ENCODE results near the gene LUZP1. TPM values are rescaled to one million over a fixed set of nuclear protein-coding genes. Genes with fewer than 3 reads are reported as not detected.
"Not testable (repeated sequence)": the region's sequence is repeated elsewhere in the genome, so short reads cannot be mapped to it uniquely, and the experiment has no call there.

LUZP1 gene
- 20.1 and 21.9 TPM in 2 replicates for total RNA-seq (2014; rRNA removed)
- 16.1 TPM for polyA plus RNA-seq (2012)

DNA sequence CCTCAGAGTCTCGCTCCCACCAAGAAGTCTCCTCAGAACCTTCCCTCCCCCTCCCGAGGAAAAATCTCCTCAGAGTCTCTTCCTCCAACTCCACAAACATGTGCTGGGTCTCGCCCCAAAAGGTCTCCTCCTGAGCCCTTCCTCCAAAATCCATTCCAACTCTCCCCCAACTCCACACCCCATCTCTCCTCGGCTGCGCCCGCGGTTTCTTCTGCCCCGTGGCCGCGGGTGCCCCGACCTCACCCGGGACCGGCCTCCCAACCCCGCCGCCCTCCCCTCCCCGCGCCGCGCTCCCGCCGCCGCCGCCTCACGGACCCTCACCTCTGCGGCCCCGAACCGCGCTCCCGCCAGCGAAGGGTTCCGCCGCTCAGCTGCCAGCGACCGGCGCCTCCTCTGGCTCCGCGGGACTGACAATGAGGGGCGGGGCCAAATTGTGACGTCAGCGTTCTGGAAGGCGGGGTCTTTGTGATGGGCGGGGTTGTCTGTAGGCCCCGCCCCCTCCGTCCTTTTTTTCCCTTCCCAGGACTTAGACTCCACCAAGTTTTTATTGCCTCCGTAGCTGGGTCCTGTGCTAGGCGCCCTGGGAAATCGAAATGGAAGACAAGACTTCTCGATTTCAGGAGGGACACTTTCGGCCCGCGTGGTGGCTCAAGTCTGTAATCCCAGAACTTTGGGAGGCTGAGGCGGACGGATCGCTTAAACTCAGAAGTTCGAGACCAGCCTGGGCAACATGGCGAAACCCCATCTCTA, at the start of gene LUZP1:
Gene LUZP1 (minus strand): TSS at position 412 of the 750 bp plus-strand sequence.
- peak; percentile 83 for DNase-seq (ENCODE audit: low read depth)

- DNase-seq (ENCODE audit: low read depth), result no peak
These were observed 48.9 kb upstream of the LUZP1 start, which contains the start of gene HTR1D for GRCh38 chr1:23217421-23218115. TSS of gene HTR1D (minus strand) at chr1:23217502. CDS start at chr1:23194219, 23,283 bp downstream.

GRCh38 chr1:23216771-23217420, 48.2 kb upstream of the LUZP1 start:
- no peak for DNase-seq (ENCODE audit: low read depth)

- DNase-seq (ENCODE audit: low read depth), result no peak
These were observed 47.2 kb upstream of the LUZP1 start for GRCh38 chr1:23215751-23216449.

DNA sequence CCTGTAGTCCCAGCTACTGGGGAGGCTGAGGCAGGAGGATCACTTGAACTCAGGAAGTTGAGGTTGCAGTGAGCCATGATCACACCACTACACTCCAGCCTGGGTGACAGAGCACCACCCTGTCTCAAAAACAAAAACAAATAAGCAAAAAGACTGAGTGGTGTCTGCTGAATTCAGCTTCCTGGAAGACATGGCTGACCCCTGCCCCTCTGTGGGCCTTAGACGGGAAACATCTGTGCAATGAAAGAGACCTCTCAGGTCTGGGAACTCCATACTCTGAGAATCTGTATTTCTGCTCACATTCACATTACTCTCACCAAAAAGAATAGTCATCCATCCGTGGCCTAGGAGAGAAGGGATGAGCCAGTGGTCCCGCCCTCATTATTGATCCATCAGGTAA, 46.6 kb upstream of the LUZP1 start:
- DNase-seq (ENCODE audit: low read depth), result no peak

- no peak for DNase-seq (ENCODE audit: low read depth)
These were observed 46.0 kb upstream of the LUZP1 start for GRCh38 chr1:23214640-23215039.

GRCh38 chr1:23211955-23212354, 43.3 kb upstream of the LUZP1 start:
- DNase-seq (ENCODE audit: low read depth), result no peak

GRCh38 chr1:23210963-23211362, 42.3 kb upstream of the LUZP1 start:
- DNase-seq (ENCODE audit: low read depth), result no peak

DNA sequence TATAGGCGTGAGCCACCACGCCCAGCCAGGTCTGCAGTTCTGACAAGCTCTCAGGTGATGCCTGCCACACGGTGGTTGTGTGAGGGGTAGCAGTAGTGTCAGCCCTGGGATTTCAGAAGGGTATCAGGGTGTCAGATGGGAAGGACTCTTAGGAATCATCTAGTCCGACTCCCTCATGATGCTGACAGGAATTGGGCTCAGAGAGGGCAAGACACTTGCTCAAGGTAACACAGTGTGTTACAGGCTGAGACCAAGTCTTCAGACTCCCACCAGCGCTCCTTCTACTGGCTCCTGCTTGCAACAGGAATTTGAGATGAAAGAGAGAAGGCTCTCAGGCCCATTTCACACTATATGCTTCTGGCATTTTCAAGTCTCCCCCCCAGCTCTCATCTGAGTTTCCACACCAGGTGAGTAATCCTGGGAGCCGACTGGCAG, 41.7 kb upstream of the LUZP1 start:
- DNase-seq (ENCODE audit: low read depth), result peak; percentile 21

DNA sequence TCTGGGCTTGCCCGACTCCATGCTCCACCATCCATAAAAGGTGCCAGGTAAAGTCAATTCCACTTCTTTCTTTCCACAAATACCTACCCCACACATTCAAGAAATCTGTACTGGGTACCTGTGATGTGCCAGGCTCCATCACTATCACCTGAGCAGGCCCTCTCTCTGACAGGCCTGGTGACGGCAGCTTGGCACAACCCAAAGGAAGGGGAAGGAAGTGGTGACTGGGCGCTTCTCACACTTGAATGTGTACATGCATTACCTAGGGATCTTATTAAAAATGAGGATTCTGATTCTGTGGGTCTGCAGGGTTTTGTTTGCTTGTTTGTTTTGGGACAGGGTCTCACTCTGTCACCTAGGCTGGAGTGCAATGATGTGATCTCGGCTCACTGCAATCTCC, 41.1 kb upstream of the LUZP1 start:
- DNase-seq (ENCODE audit: low read depth), result no peak

DNA sequence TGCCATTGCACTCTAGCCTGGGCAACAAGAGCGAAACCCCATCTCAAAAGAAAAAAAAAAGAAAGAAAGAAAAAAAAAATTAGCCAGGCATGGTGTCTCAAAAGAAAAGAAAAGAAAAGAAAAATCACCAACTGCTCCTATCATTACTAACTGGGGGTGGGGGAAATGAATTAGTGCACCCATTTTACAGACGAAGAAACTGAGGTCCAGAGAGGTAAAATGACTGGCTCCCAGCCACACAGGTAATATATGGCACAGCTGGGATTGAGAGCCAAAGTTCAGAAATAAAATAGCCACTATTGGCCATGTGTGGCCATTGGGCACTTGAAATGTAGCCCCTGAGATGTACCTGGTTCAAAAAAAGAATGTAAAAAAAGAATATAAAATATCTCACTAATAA, 39.9 kb upstream of the LUZP1 start:
- no peak for DNase-seq (ENCODE audit: low read depth)

GRCh38 chr1:23207733-23208132, 39.1 kb upstream of the LUZP1 start:
- not testable (repeated sequence) for DNase-seq (ENCODE audit: low read depth)

- DNase-seq (ENCODE audit: low read depth), result peak; percentile 67
These were observed 33.6 kb upstream of the LUZP1 start for GRCh38 chr1:23202263-23202749.

- DNase-seq (ENCODE audit: low read depth), result peak; percentile 18
These were observed 32.2 kb upstream of the LUZP1 start for GRCh38 chr1:23200883-23201282.

- peak; percentile 98 for DNase-seq (ENCODE audit: low read depth)
These were observed 29.7 kb upstream of the LUZP1 start for GRCh38 chr1:23198373-23198772.

DNA sequence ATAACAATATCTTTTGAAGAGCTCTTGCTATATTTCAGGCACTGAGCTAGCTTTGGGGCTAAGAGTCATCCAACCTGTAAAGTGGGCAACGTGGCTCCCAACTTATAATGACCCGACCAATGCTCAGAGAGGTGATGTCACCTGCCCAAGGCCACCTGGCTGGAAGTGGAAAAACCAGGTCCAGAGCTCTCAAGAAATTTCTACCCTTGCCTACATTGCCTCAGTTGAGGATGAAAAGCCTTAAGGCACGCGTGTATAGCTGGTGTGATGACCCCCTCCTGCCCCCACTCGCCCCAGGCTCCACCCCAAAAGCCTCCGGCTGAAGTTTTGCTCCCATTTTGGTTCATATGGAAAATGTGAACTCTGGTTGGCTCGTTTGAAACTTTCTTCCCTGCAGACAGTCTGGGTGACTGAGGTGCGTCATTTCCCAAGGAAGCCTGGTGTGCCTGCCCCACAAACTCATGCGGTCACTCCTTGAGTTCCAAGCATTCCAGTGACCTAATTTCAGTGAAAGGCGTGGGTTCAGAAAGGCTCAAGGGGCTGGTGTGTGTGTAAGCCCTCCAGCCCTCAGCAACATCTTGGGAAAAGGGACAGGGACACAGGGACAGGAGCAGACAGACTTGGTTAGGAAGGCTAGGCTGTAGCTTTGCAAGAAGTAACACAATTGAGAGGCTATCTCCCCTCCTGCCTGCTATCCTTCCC, 28.1 kb upstream of the LUZP1 start:
- DNase-seq (ENCODE audit: low read depth), result peak; percentile 98

- DNase-seq (ENCODE audit: low read depth), result peak; percentile 95
These were observed 25.7 kb upstream of the LUZP1 start for GRCh38 chr1:23194119-23194984.

DNA sequence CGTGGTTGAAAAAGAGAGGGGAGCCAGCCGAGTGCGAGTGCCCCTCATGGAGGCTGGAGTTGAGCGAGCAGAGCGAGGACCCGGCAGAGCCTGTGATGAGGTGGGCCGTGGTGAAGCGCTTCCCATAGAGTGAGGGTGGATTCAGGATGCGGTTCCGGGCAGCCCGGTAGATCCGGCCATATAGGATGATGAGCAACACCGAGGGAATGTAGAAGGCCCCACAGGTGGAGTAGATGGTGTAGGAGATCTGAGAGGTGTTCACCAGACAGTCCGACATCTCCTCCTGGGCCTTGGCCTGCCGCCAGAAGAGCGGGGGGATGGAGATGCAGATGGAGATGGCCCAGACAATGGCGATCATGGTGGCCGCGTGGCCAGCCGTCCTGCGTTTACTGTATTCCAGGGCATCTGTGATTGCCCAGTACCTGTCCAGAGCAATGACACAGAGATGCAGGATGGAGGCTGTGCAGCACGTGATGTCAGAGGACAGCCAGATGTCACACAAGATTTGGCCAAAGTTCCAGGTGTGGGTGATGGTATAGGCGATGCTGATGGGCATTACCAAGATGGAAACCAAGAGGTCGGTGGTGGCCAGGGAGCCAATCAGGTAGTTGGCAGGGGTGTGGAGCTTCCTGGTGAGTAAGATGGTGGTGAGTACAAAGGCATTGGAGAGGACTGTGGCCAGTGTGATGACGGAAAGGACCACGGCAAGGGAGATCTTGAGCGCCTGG, 24.9 kb upstream of the LUZP1 start:
- DNase-seq (ENCODE audit: low read depth), result no peak

DNA sequence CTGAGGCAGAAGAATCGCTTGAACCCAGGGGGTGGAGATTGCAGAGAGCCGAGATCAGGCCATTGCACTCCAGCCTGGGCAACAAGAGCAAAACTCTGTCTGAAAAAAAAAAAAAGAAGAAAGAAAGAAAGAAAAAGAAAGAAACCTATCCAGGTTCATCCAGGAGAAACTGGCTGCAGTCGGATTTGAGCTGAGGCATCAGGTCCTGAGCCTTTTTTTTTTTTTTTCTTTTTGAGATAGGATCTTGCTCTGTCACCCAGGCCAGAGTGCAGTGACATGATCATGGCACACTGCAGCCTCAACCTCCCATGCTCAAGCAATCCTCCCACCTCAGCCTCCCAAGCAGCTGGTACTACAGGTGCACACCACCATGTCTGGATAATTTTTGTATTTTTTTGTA, 22.5 kb upstream of the LUZP1 start:
- no peak for DNase-seq (ENCODE audit: low read depth)
